B cell (primary cell): Measurements from ENCODE around the gene KCTD13. TPM values are rescaled to one million over a fixed set of nuclear protein-coding genes. Genes with fewer than 3 reads are reported as not detected.
"Not testable (repeated sequence)": the region's sequence is repeated elsewhere in the genome, so short reads cannot be mapped to it uniquely, and the experiment has no call there.

ENCODE experiments used
- ATAC-seq: fragments of 200-7000 bp; cut with Tn5 transposase; one replicate; pipeline ENCODE4 v1.10.0; 2021; ENCODE audit warnings: low read depth, mild to moderate bottlenecking, moderate number of reproducible peaks, moderate library complexity
- CTCF ChIA-PET: fragments of 350-600 bp; sonication (Branson Sonifier 250); formaldehyde crosslinking; loops from one replicate; lab custom pipeline; 2021; ENCODE audit warnings: antibody characterized with exemption, inconsistent platforms; lab: Charles Lee
- POLR2A ChIA-PET: fragments of 350-600 bp; sonication (Branson Sonifier 250); formaldehyde crosslinking; loops from one replicate; lab custom pipeline; 2021; ENCODE audit warnings: antibody characterized with exemption; lab: Charles Lee
- DNase-seq: peaks from one replicate; pipeline ENCODE4 v3.0.0; 2013
- H2AFZ ChIP-seq: 2 replicates; pipeline ENCODE4 v1.6.1; 2012; ENCODE audit warnings: mild to moderate bottlenecking, low read depth, low read length; ENCODE audit not compliant: insufficient read depth, poor library complexity, severe bottlenecking
- H3K27ac ChIP-seq, 2 donors: 1 replicate in 1 of 2; 2 replicates in 1 of 2; pipeline ENCODE4 v1.5.1; 2012 to 2013; ENCODE audit warnings: low read length in 2 of 2, mild to moderate bottlenecking in 2 of 2, moderate library complexity in 1 of 2
- H3K27me3 ChIP-seq, 4 experiments: fragments of 200-600 bp in 1 of 4; sonication (generic) in 1 of 4; replicated peaks in 1 of 4; 1 replicate in 2 of 4; 2 replicates in 2 of 4; pipeline versions ENCODE4 v1.6.1 to v1.7.0; 2013 to 2016; ENCODE audit warnings: low read length in 3 of 4, mild to moderate bottlenecking in 2 of 4, mixed read lengths in 1 of 4, moderate library complexity in 1 of 4; ENCODE audit not compliant: insufficient read depth in 4 of 4, control insufficient read depth in 3 of 4; ENCODE audit errors: control extremely low read depth in 1 of 4
- H3K36me3 ChIP-seq, 2 experiments: replicated peaks in 1 of 2; 1 replicate in 1 of 2; 2 replicates in 1 of 2; pipeline versions ENCODE4 v1.6.1 to v1.7.1; 2013; ENCODE audit warnings: low read length in 1 of 2; ENCODE audit not compliant: insufficient read depth in 2 of 2, control insufficient read depth in 1 of 2; ENCODE audit errors: control extremely low read depth in 1 of 2, extremely low read depth in 1 of 2
- H3K4me1 ChIP-seq, 2 donors: fragments of 200-600 bp in 1 of 2; sonication (generic) in 1 of 2; 1 replicate in 1 of 2; 2 replicates in 1 of 2; pipeline versions ENCODE4 v1.5.1 to v1.6.1; 2013 to 2017; ENCODE audit warnings: low read length in 2 of 2; ENCODE audit not compliant: control insufficient read depth in 2 of 2, insufficient read depth in 2 of 2
- H3K4me2 ChIP-seq: replicated peaks from 2 replicates; pipeline ENCODE3; 2012; ENCODE audit warnings: mild to moderate bottlenecking, low read depth, low read length; ENCODE audit not compliant: poor library complexity, severe bottlenecking
- H3K4me3 ChIP-seq, 5 experiments: fragments of 200-600 bp in 1 of 5; sonication (generic) in 1 of 5; 1 replicate in 3 of 5; 2 replicates in 2 of 5; pipeline versions ENCODE4 v1.5.1 to v1.7.0; 2011 to 2016; ENCODE audit warnings: low read length in 4 of 5, mild to moderate bottlenecking in 4 of 5, low read depth in 2 of 5, control low read depth in 1 of 5, moderate library complexity in 1 of 5; ENCODE audit not compliant: insufficient read depth in 1 of 5; ENCODE audit errors: control extremely low read depth in 1 of 5, extremely low read depth in 1 of 5
- H3K79me2 ChIP-seq: fragments of 200-600 bp; sonication (generic); one replicate; pipeline ENCODE4 v1.6.0; 2016; ENCODE audit warnings: low read length; ENCODE audit not compliant: control insufficient read depth, insufficient read depth
- H3K9ac ChIP-seq: fragments of 200-600 bp; sonication (generic); 2 replicates; pipeline ENCODE4 v1.6.1; 2017; ENCODE audit warnings: mild to moderate bottlenecking, low read length, moderate library complexity
- H3K9me3 ChIP-seq, 3 donors: one replicate each; pipeline versions ENCODE4 v1.6.1 to v1.7.1; 2013; ENCODE audit warnings: low read length in 2 of 3; ENCODE audit not compliant: control insufficient read depth in 2 of 3, insufficient read depth in 1 of 3; ENCODE audit errors: control extremely low read depth in 1 of 3
- H4K20me1 ChIP-seq: 2 replicates; pipeline ENCODE4 v1.6.0; 2012; ENCODE audit warnings: mild to moderate bottlenecking, low read length; ENCODE audit not compliant: insufficient read depth, control insufficient read depth, poor library complexity, severe bottlenecking
- H3K27ac Mint-ChIP-seq: one replicate; pipeline ENCODE4 v1.8.0; 2021; ENCODE audit warnings: mixed read lengths
- H3K27me3 Mint-ChIP-seq: one replicate; pipeline ENCODE4 v1.8.0; 2021; ENCODE audit warnings: mixed read lengths
- H3K4me1 Mint-ChIP-seq: one replicate; pipeline ENCODE4 v1.8.0; 2021; ENCODE audit warnings: mixed read lengths
- H3K4me3 Mint-ChIP-seq: one replicate; pipeline ENCODE4 v1.8.0; 2021; ENCODE audit warnings: mixed read lengths
- H3K9me3 Mint-ChIP-seq: one replicate; pipeline ENCODE4 v1.8.0; 2022; ENCODE audit warnings: mixed read lengths; ENCODE audit not compliant: insufficient read depth
- CTCF ChIP-seq: fragments of 200-600 bp; IDR thresholded peaks from one replicate; pipeline ENCODE4 v1.8.0; 2022; ENCODE audit warnings: antibody characterized with exemption, mild to moderate bottlenecking
- EZH2 ChIP-seq: IDR thresholded peaks from 2 replicates; pipeline ENCODE4 v1.6.1; 2012; ENCODE audit warnings: borderline replicate concordance, low read depth, mild to moderate bottlenecking, moderate library complexity, low read length; ENCODE audit not compliant: insufficient read depth, poor library complexity, severe bottlenecking
- WGBS: methylation state at CpG from one replicate; pipeline ENCODE4 v1.1.5; 2013; ENCODE audit warnings: missing lambda C conversion rate; ENCODE audit not compliant: insufficient coverage; 5-methylcytosine and 5-hydroxymethylcytosine counted together
- intact Hi-C: fragments of 100-400 bp; cut with micrococcal nuclease; formaldehyde crosslinking; loops from one replicate; pipeline ENCODE4 v1.10.0; 2022
- polyA plus RNA-seq: library from polyadenylated mRNA; depleted of rRNA; stranded (reverse); fragments of >200 nt; gene quantifications from 2 replicates; pipeline ENCODE4 v1.2.3, GENCODE V29; 2012
- total RNA-seq, 2 donors: library from RNA; stranded (reverse); fragments of 120-200 nt in 1 of 2; gene quantifications; 1 replicate in 1 of 2; 2 replicates in 1 of 2; pipeline versions ENCODE4 v1.2.3 to v1.2.4, GENCODE V29; 2013 to 2022

Gene KCTD13
- total and polyA plus RNA-seq, 2 donors (not counting 1 experiment from before 2014, with no cell fraction given), result 61.5 to 74.3 TPM

DNA sequence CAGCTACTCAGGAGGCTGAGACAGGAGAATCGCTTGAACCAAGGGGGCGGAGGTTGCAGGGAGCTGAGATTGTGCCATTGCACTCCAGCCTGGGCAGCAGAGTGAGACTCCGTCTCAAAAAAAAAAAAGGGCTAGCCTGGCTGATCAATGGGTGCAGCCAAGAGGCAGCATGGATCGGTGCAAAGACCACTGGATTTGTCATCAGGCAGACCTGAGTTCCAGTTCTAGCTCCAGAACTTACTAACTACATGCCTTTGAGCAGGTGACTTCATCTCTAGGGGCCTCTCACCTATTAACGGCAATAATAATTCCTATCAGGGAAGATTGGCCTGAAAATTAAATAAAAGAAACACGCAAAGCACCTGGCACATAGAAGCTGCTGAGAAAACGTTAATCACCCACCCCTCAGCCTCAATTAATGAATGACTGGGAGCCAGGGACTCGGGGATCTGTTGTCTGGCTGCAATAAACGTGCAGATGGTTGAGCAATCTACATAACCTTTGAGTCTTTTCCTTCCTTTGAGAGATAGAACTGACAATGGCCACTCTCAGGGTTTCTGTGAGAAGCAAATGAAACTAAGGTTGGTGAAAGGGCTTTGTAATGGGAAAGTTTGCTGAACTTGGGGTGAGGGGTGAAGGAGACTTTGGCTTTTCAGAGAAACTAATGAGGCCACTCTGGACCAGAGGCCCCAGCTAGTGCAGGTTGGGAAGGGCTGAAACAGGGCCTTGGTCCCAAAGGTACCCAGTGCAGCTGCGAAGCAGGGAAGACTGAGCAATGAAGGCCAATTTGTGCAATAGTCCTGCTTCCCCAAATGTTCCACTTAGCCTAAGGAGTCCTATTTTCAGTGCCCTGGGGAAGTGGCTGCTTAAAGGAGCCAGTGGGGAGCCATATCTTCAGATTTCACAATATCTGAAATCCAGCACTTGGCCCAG is 34.2 kb downstream of the KCTD13 start:
- TF ChIP-seq CTCF (no peak), EZH2 (no peak)

GRCh38 chr16:29889372-29889771 is 36.7 kb downstream of the KCTD13 start:
- intact Hi-C loops, H3K4me1 ChIP-seq, H3K4me3 ChIP-seq, H3K9ac ChIP-seq, H3K27me3 ChIP-seq, H4K20me1 ChIP-seq, H3K27ac ChIP-seq, DNase-seq, H2AFZ ChIP-seq, H3K36me3 ChIP-seq, H3K79me2 ChIP-seq, H3K9me3 Mint-ChIP-seq, POLR2A ChIA-PET, H3K4me1 Mint-ChIP-seq, H3K9me3 ChIP-seq, H3K4me2 ChIP-seq, H3K27me3 Mint-ChIP-seq, H3K4me3 Mint-ChIP-seq, ATAC-seq, H3K27ac Mint-ChIP-seq: not testable (repeated sequence)
- CTCF ChIA-PET, result interaction anchor here (0.6 kb wide), 1 partner anchor 50 kb away, joined by 5 read pairs; no protein-coding TSS in a partner anchor
- WGBS, result 100% methylated on average over 1 of the region's 3 CpGs

More for the DNA sequence above, 34.2 kb downstream of the KCTD13 start:
- H3K4me1 ChIP-seq, result no peaks in the 10 kb centered on the region
- ATAC-seq (no peak), DNase-seq (no peak)
- H2AFZ ChIP-seq, result no peak overlapping the region
- WGBS, result 86% methylated on average over 8 of the region's 10 CpGs
- H3K4me3 Mint-ChIP-seq, result no peak overlapping the region
- H3K27me3 ChIP-seq, result peaks cover 0 to 9% (median 0%) of the 10 kb centered on the region in 4 experiments
- no peak overlapping the region for H3K9ac ChIP-seq
- intact Hi-C loops, result no loop called here
- no peak overlapping the region for H3K4me2 ChIP-seq
- H3K9me3 ChIP-seq, result no peaks in the 10 kb centered on the region
- H3K27me3 Mint-ChIP-seq, result peaks cover 11% of the 10 kb centered on the region
- POLR2A ChIA-PET, result no interaction called here
- no peaks in the 10 kb centered on the region for H3K36me3 ChIP-seq
- no peaks in the 10 kb centered on the region for H3K9me3 Mint-ChIP-seq
- no peak overlapping the region for H3K27ac ChIP-seq
- CTCF ChIA-PET, result no interaction called here
- no peak overlapping the region for H3K27ac Mint-ChIP-seq
- no peak overlapping the region for H3K4me3 ChIP-seq
- no peaks in the 10 kb centered on the region for H4K20me1 ChIP-seq
- H3K4me1 Mint-ChIP-seq, result no peaks in the 10 kb centered on the region
- no peaks in the 10 kb centered on the region for H3K79me2 ChIP-seq
